Measurements from ENCODE around the gene PNMA6E.
"Not testable (repeated sequence)": the region's sequence is repeated elsewhere in the genome, so short reads cannot be mapped to it uniquely, and the experiment has no call there.

The PNMA6E gene

GRCh38 chrX:153387987-153388721, 13.0 kb downstream of the PNMA6E start:
- Histone ChIP-seq H3K4me1 (ENCODE audit: control insufficient read depth in 5 of 5, insufficient read depth in 5 of 5, low read length in 5 of 5) (peaks cover 0 to 22% (median 9%) of the 10 kb centered on the region in 5 donors), H3K9me3 (ENCODE audit: control insufficient read depth in 5 of 5, low read length in 5 of 5) (no peaks in the 10 kb centered on the region), H3K27ac (ENCODE audit: low read depth, low read length) (no peak overlapping the region)

GRCh38 chrX:153387345-153387744, 13.8 kb downstream of the PNMA6E start:
- H3K27ac ChIP-seq (ENCODE audit: low read depth, low read length) = no peak overlapping the region
- no peak overlapping the region for H3K4me3 ChIP-seq (ENCODE audit: low read depth in 1 of 5, low read length in 5 of 5)
- peaks cover 0 to 14% (median 2%) of the 10 kb centered on the region in 5 donors for H3K4me1 ChIP-seq (ENCODE audit: control insufficient read depth in 5 of 5, insufficient read depth in 5 of 5, low read length in 5 of 5)
- no peaks in the 10 kb centered on the region for H3K36me3 ChIP-seq (ENCODE audit: control insufficient read depth in 5 of 5, insufficient read depth in 5 of 5, low read length in 5 of 5)
- peaks cover 0 to 7% (median 4%) of the 10 kb centered on the region in 5 donors for H3K27me3 ChIP-seq (ENCODE audit: control insufficient read depth in 5 of 5, insufficient read depth in 4 of 5, low read length in 5 of 5)
- H3K9me3 ChIP-seq (ENCODE audit: control insufficient read depth in 5 of 5, low read length in 5 of 5) = no peaks in the 10 kb centered on the region
- no peak overlapping the region for H3K9ac ChIP-seq (ENCODE audit: low read length in 5 of 5)

More at GRCh38 chrX:153387987-153388721, 13.0 kb downstream of the PNMA6E start:
- Histone ChIP-seq H3K36me3 (ENCODE audit: control insufficient read depth in 5 of 5, insufficient read depth in 5 of 5, low read length in 5 of 5) (no peaks in the 10 kb centered on the region), H3K9ac (ENCODE audit: low read length in 5 of 5) (no peak overlapping the region), H3K4me3 (ENCODE audit: low read depth in 1 of 5, low read length in 5 of 5) (no peak overlapping the region), H3K27me3 (ENCODE audit: control insufficient read depth in 5 of 5, insufficient read depth in 4 of 5, low read length in 5 of 5) (peaks cover 0 to 7% (median 4%) of the 10 kb centered on the region in 5 donors)

GRCh38 chrX:153386097-153386496, 15.1 kb downstream of the PNMA6E start:
- Histone ChIP-seq H3K27me3 (ENCODE audit: control insufficient read depth in 5 of 5, insufficient read depth in 4 of 5, low read length in 5 of 5) (peaks cover 0 to 9% (median 6%) of the 10 kb centered on the region in 5 donors), H3K9ac (ENCODE audit: low read length in 5 of 5) (no peak overlapping the region), H3K27ac (ENCODE audit: low read depth, low read length) (no peak overlapping the region), H3K9me3 (ENCODE audit: control insufficient read depth in 5 of 5, low read length in 5 of 5) (no peaks in the 10 kb centered on the region), H3K4me1 (ENCODE audit: control insufficient read depth in 5 of 5, insufficient read depth in 5 of 5, low read length in 5 of 5) (peaks cover 0 to 23% (median 12%) of the 10 kb centered on the region in 5 donors), H3K4me3 (ENCODE audit: low read depth in 1 of 5, low read length in 5 of 5) (no peak overlapping the region), H3K36me3 (ENCODE audit: control insufficient read depth in 5 of 5, insufficient read depth in 5 of 5, low read length in 5 of 5) (no peaks in the 10 kb centered on the region)

GRCh38 chrX:153384973-153385372, 16.2 kb downstream of the PNMA6E start:
- not testable (repeated sequence) for H3K27ac ChIP-seq (ENCODE audit: low read depth, low read length); H3K9ac ChIP-seq (ENCODE audit: low read length in 5 of 5); H3K36me3 ChIP-seq (ENCODE audit: control insufficient read depth in 5 of 5, insufficient read depth in 5 of 5, low read length in 5 of 5); H3K4me3 ChIP-seq (ENCODE audit: low read depth in 1 of 5, low read length in 5 of 5); H3K9me3 ChIP-seq (ENCODE audit: control insufficient read depth in 5 of 5, low read length in 5 of 5)
- peaks cover 0 to 14% (median 6%) of the 10 kb centered on the region in 5 donors for H3K27me3 ChIP-seq (ENCODE audit: control insufficient read depth in 5 of 5, insufficient read depth in 4 of 5, low read length in 5 of 5)
- H3K4me1 ChIP-seq (ENCODE audit: control insufficient read depth in 5 of 5, insufficient read depth in 5 of 5, low read length in 5 of 5) = peaks cover 0 to 26% (median 20%) of the 10 kb centered on the region in 5 donors

- H3K9ac ChIP-seq (ENCODE audit: low read length in 5 of 5) = no peak overlapping the region
- H3K4me3 ChIP-seq (ENCODE audit: low read depth in 1 of 5, low read length in 5 of 5) = no peak overlapping the region
- H3K27me3 ChIP-seq (ENCODE audit: control insufficient read depth in 5 of 5, insufficient read depth in 4 of 5, low read length in 5 of 5) = peaks cover 0 to 14% (median 6%) of the 10 kb centered on the region in 5 donors
- H3K9me3 ChIP-seq (ENCODE audit: control insufficient read depth in 5 of 5, low read length in 5 of 5) = no peaks in the 10 kb centered on the region
- peaks cover 0 to 26% (median 20%) of the 10 kb centered on the region in 5 donors for H3K4me1 ChIP-seq (ENCODE audit: control insufficient read depth in 5 of 5, insufficient read depth in 5 of 5, low read length in 5 of 5)
- H3K27ac ChIP-seq (ENCODE audit: low read depth, low read length) = no peak overlapping the region
- no peaks in the 10 kb centered on the region for H3K36me3 ChIP-seq (ENCODE audit: control insufficient read depth in 5 of 5, insufficient read depth in 5 of 5, low read length in 5 of 5)
Observed at GRCh38 chrX:153384390-153384789, 16.8 kb downstream of the PNMA6E start.

GRCh38 chrX:153382563-153383482, 18.3 kb downstream of the PNMA6E start:
- Histone ChIP-seq H3K36me3 (ENCODE audit: control insufficient read depth in 5 of 5, insufficient read depth in 5 of 5, low read length in 5 of 5) (no peaks in the 10 kb centered on the region), H3K4me1 (ENCODE audit: control insufficient read depth in 5 of 5, insufficient read depth in 5 of 5, low read length in 5 of 5) (peaks cover 0 to 21% (median 20%) of the 10 kb centered on the region in 5 donors), H3K9ac (ENCODE audit: low read length in 5 of 5) (no peak overlapping the region), H3K4me3 (ENCODE audit: low read depth in 1 of 5, low read length in 5 of 5) (no peak overlapping the region), H3K27ac (ENCODE audit: low read depth, low read length) (no peak overlapping the region), H3K27me3 (ENCODE audit: control insufficient read depth in 5 of 5, insufficient read depth in 4 of 5, low read length in 5 of 5) (peaks cover 0 to 14% (median 3%) of the 10 kb centered on the region in 5 donors), H3K9me3 (ENCODE audit: control insufficient read depth in 5 of 5, low read length in 5 of 5) (peaks cover 0 to 7% (median 0%) of the 10 kb centered on the region in 5 donors)

- H3K36me3 ChIP-seq (ENCODE audit: control insufficient read depth in 5 of 5, insufficient read depth in 5 of 5, low read length in 5 of 5) = no peaks in the 10 kb centered on the region
- H3K4me1 ChIP-seq (ENCODE audit: control insufficient read depth in 5 of 5, insufficient read depth in 5 of 5, low read length in 5 of 5) = peaks cover 0 to 21% (median 18%) of the 10 kb centered on the region in 5 donors
- H3K27me3 ChIP-seq (ENCODE audit: control insufficient read depth in 5 of 5, insufficient read depth in 4 of 5, low read length in 5 of 5) = peaks cover 0 to 10% (median 3%) of the 10 kb centered on the region in 5 donors
- peak overlapping the region; percentile 26 for H3K27ac ChIP-seq (ENCODE audit: low read depth, low read length)
- H3K9me3 ChIP-seq (ENCODE audit: control insufficient read depth in 5 of 5, low read length in 5 of 5) = peaks cover 0 to 7% (median 0%) of the 10 kb centered on the region in 5 donors
- no peak overlapping the region for H3K9ac ChIP-seq (ENCODE audit: low read length in 5 of 5)
- no peak overlapping the region for H3K4me3 ChIP-seq (ENCODE audit: low read depth in 1 of 5, low read length in 5 of 5)
Observed at GRCh38 chrX:153381684-153382532, 19.2 kb downstream of the PNMA6E start.

- H3K4me3 ChIP-seq (ENCODE audit: low read depth in 1 of 5, low read length in 5 of 5) = no peak overlapping the region
- H3K27ac ChIP-seq (ENCODE audit: low read depth, low read length) = no peak overlapping the region
- no peak overlapping the region for H3K9ac ChIP-seq (ENCODE audit: low read length in 5 of 5)
- H3K27me3 ChIP-seq (ENCODE audit: control insufficient read depth in 5 of 5, insufficient read depth in 4 of 5, low read length in 5 of 5) = peaks cover 0 to 10% (median 3%) of the 10 kb centered on the region in 5 donors
- H3K4me1 ChIP-seq (ENCODE audit: control insufficient read depth in 5 of 5, insufficient read depth in 5 of 5, low read length in 5 of 5) = peaks cover 0 to 21% (median 13%) of the 10 kb centered on the region in 5 donors
- no peaks in the 10 kb centered on the region for H3K36me3 ChIP-seq (ENCODE audit: control insufficient read depth in 5 of 5, insufficient read depth in 5 of 5, low read length in 5 of 5)
- H3K9me3 ChIP-seq (ENCODE audit: control insufficient read depth in 5 of 5, low read length in 5 of 5) = peaks cover 0 to 7% (median 4%) of the 10 kb centered on the region in 5 donors
Observed at GRCh38 chrX:153380691-153381090, 20.5 kb downstream of the PNMA6E start.

- Histone ChIP-seq H3K36me3 (ENCODE audit: control insufficient read depth in 5 of 5, insufficient read depth in 5 of 5, low read length in 5 of 5) (no peaks in the 10 kb centered on the region), H3K27ac (ENCODE audit: low read depth, low read length) (no peak overlapping the region), H3K9me3 (ENCODE audit: control insufficient read depth in 5 of 5, low read length in 5 of 5) (peaks cover 0 to 7% (median 4%) of the 10 kb centered on the region in 5 donors), H3K27me3 (ENCODE audit: control insufficient read depth in 5 of 5, insufficient read depth in 4 of 5, low read length in 5 of 5) (peaks cover 0 to 13% (median 3%) of the 10 kb centered on the region in 5 donors), H3K4me1 (ENCODE audit: control insufficient read depth in 5 of 5, insufficient read depth in 5 of 5, low read length in 5 of 5) (peaks cover 0 to 21% (median 13%) of the 10 kb centered on the region in 5 donors), H3K4me3 (ENCODE audit: low read depth in 1 of 5, low read length in 5 of 5) (no peak overlapping the region), H3K9ac (ENCODE audit: low read length in 5 of 5) (no peak overlapping the region)
Observed at GRCh38 chrX:153379971-153380581, 21.1 kb downstream of the PNMA6E start.

Measured in subcutaneous abdominal adipose tissue (tissue), 5 donors.